Measurements from ENCODE around the gene KBTBD12.

Gene KBTBD12

GRCh38 chr3:127884041-127884440 lies 31.0 kb upstream of the KBTBD12 start:
- in situ Hi-C loops (cut with MboI; ENCODE audit: low sequenced_read_pairs, unreplicated experiment), result no loop called here
- no peak for DNase-seq (ENCODE audit: low spot score)
- TF ChIP-seq, protein P1, sequence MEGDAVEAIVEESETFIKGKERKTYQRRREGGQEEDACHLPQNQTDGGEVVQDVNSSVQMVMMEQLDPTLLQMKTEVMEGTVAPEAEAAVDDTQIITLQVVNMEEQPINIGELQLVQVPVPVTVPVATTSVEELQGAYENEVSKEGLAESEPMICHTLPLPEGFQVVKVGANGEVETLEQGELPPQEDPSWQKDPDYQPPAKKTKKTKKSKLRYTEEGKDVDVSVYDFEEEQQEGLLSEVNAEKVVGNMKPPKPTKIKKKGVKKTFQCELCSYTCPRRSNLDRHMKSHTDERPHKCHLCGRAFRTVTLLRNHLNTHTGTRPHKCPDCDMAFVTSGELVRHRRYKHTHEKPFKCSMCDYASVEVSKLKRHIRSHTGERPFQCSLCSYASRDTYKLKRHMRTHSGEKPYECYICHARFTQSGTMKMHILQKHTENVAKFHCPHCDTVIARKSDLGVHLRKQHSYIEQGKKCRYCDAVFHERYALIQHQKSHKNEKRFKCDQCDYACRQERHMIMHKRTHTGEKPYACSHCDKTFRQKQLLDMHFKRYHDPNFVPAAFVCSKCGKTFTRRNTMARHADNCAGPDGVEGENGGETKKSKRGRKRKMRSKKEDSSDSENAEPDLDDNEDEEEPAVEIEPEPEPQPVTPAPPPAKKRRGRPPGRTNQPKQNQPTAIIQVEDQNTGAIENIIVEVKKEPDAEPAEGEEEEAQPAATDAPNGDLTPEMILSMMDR (IDR thresholded peaks at IDR 0.05; ENCODE audit: borderline replicate concordance, control extremely low read depth, extremely low read depth, insufficient read depth, missing control alignments), result no peak

DNA sequence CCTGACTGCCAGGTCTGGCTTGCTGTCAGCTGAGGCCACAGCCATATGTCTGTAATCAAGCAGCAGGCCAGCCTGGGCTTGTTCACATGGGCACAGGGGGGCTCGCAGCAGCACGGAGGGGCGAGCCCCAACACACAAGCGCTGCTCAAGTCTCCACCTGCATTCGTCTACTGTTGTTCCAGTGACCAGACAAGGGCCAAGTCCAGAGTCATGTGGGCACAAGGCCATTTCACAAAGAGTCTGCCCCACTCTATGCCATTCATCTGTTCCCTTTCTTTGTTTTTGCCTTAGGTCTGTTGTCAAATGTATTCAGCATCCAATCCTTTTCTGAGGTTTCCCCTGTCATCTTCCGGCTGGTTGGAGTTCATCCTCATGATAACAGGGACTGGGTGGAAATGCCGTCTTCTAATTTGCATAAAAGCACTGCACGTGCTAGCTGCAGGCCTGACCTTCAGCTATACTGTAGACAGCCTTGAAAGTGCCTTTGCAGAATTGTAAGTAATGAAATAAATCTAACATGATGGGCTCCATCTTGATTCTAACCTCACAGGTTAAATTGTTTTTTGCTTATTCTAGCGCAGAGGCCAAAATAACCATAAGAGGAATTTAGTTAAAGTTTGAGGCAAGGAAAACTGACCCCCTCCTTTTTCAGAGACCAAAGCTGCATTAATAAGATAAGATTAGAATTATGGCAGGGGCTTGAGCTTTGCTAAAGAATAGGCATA lies 28.6 kb upstream of the KBTBD12 start:
- TF ChIP-seq, protein P1 (IDR thresholded peaks at IDR 0.05; ENCODE audit: borderline replicate concordance, control extremely low read depth, extremely low read depth, insufficient read depth, missing control alignments), result no peak
- in situ Hi-C loops (cut with MboI; ENCODE audit: low sequenced_read_pairs, unreplicated experiment), result no loop called here
- no peak for DNase-seq (ENCODE audit: low spot score)

DNA sequence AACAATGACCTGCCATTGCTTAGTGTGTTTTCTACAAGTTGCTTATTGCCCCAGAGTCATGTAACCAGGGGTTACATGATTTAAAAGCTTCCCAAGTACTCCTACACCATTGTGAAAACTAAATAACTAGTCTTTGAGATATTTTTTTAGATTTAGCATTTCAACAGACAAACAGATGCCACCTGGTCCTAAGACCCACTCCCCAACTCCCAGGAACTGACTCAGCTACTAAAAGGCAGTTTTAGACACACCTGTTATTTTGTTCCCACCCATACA lies 28.1 kb upstream of the KBTBD12 start:
- in situ Hi-C loops (cut with MboI; ENCODE audit: low sequenced_read_pairs, unreplicated experiment), result no loop called here
- DNase-seq (ENCODE audit: low spot score), result no peak
- TF ChIP-seq, protein P1 (IDR thresholded peaks at IDR 0.05; ENCODE audit: borderline replicate concordance, control extremely low read depth, extremely low read depth, insufficient read depth, missing control alignments), result no peak

- peak; percentile 29 for DNase-seq (ENCODE audit: low spot score)
- TF ChIP-seq, protein P1 (IDR thresholded peaks at IDR 0.05; ENCODE audit: borderline replicate concordance, control extremely low read depth, extremely low read depth, insufficient read depth, missing control alignments), result no peak
- in situ Hi-C loops (cut with MboI; ENCODE audit: low sequenced_read_pairs, unreplicated experiment), result no loop called here
Measured at GRCh38 chr3:127887321-127887720, 27.7 kb upstream of the KBTBD12 start.

DNA sequence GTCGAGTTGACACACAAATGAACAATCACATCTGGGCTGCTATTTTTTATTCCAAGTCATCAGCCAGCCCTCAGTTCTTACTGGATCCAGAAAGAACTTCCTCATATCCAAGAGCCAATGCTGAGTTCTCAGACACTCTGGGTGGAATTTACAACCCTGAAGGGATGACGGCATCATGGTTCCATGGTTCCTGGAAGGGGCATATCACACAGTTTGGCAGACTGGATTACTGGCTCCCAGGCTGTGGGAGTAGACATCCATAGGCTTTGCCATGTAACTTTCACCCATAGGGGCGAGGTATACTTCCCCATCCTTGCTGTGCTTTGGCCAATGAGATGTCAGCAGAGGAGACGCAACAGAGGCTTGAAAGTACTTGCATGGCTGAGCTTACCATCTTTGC lies 26.9 kb upstream of the KBTBD12 start:
- in situ Hi-C loops (cut with MboI; ENCODE audit: low sequenced_read_pairs, unreplicated experiment), result no loop called here
- TF ChIP-seq, protein P1 (IDR thresholded peaks at IDR 0.05; ENCODE audit: borderline replicate concordance, control extremely low read depth, extremely low read depth, insufficient read depth, missing control alignments), result no peak
- DNase-seq (ENCODE audit: low spot score), result no peak

- DNase-seq (ENCODE audit: low spot score), result no peak
- in situ Hi-C loops (cut with MboI; ENCODE audit: low sequenced_read_pairs, unreplicated experiment), result no loop called here
- TF ChIP-seq, protein P1 (IDR thresholded peaks at IDR 0.05; ENCODE audit: borderline replicate concordance, control extremely low read depth, extremely low read depth, insufficient read depth, missing control alignments), result no peak
Measured at GRCh38 chr3:127888564-127889107, 26.4 kb upstream of the KBTBD12 start.
